Adrenal gland (tissue), 12 donors: ENCODE results near the gene MSMB. TPM values are rescaled to one million over a fixed set of nuclear protein-coding genes. Genes with fewer than 3 reads are reported as not detected.
"Not testable (repeated sequence)": the region's sequence is repeated elsewhere in the genome, so short reads cannot be mapped to it uniquely, and the experiment has no call there.

ENCODE experiments used
- DNase-seq, 7 donors: peaks; one replicate each; pipeline ENCODE4 v3.0.0-alpha.2; 2019 to 2020
- H3K27ac ChIP-seq, 5 donors: fragments of 200-600 bp; sonication (generic) in 4 of 5; 1 replicate in 3 of 5; 2 replicates in 2 of 5; pipeline versions ENCODE4 v1.5.1 to v1.8.0; 2016 to 2020; ENCODE audit warnings: mild to moderate bottlenecking in 1 of 5
- H3K27me3 ChIP-seq: fragments of 200-600 bp; 2 replicates; pipeline ENCODE4 v1.8.0; 2021
- H3K36me3 ChIP-seq, 2 donors: fragments of 200-600 bp; replicated peaks in 1 of 2; 1 replicate in 1 of 2; 2 replicates in 1 of 2; pipeline versions ENCODE4 v1.5.1 to v1.8.0; 2018 to 2022
- H3K4me1 ChIP-seq, 2 donors: fragments of 200-600 bp; replicated peaks in 1 of 2; 1 replicate in 1 of 2; 2 replicates in 1 of 2; pipeline versions ENCODE4 v1.5.1 to v1.8.0; 2018 to 2021
- H3K4me3 ChIP-seq, 4 donors: fragments of 200-600 bp; sonication (generic) in 3 of 4; one replicate each; pipeline ENCODE4 v1.5.1; 2016 to 2018
- H3K9me3 ChIP-seq, 3 donors: fragments of 200-600 bp; sonication (generic) in 1 of 3; replicated peaks in 1 of 3; 1 replicate in 2 of 3; 2 replicates in 1 of 3; pipeline versions ENCODE4 v1.5.1 to v1.8.0; 2016 to 2021
- CTCF ChIP-seq, 6 experiments: fragments of 450-650 bp in 4 of 6; fragments of 200-600 bp in 2 of 6; sonication (generic) in 1 of 6; IDR thresholded peaks; 1 replicate in 5 of 6; 2 replicates in 1 of 6; pipeline versions ENCODE4 v1.5.1 to v1.8.0; 2016 to 2021; ENCODE audit warnings: antibody characterized with exemption in 6 of 6, mild to moderate bottlenecking in 2 of 6, moderate library complexity in 1 of 6
- POLR2A ChIP-seq, 2 donors: fragments of 450-650 bp; IDR thresholded peaks; one replicate each; pipeline ENCODE4 v1.6.1; 2017; ENCODE audit warnings: antibody characterized with exemption in 2 of 2, mild to moderate bottlenecking in 2 of 2, moderate library complexity in 1 of 2
- WGBS, 4 donors: extraction: QIAGEN DNeasy Blood & Tissue Kit in 2 of 4; methylation state at CpG; one replicate each; pipeline versions ENCODE4 v1.1.5 to v1.1.7; 2013 to 2017; 5-methylcytosine and 5-hydroxymethylcytosine counted together
- intact Hi-C, 2 donors: fragments of 100-400 bp; cut with DNase I; formaldehyde crosslinking; loops; one replicate each; pipeline versions ENCODE4 v1.14.1 to v1.15.0; 2022 to 2023
- polyA plus RNA-seq, 3 donors: library from polyadenylated mRNA; stranded (reverse); fragments of 200-250 nt in 2 of 3; fragments of 350-450 nt in 1 of 3; fragmentation: Illumina TruSeq in 1 of 3; extraction: RNeasy Lipid Tissue Mini Kit (QIAGEN cat#74804) in 1 of 3; gene quantifications; one replicate each; pipeline ENCODE4 v1.2.3, GENCODE V29; 2013 to 2014
- total RNA-seq, 9 donors: library from RNA; depleted of rRNA in 4 of 9; stranded (reverse); fragments of >200 nt in 4 of 9; fragments of 120-200 nt in 1 of 9; fragmentation: NEBNext Ultra II Directional in 1 of 9; extraction: Animal tissue kit (Norgen Biotek cat#: 25700) in 1 of 9; gene quantifications; one replicate each; pipeline versions ENCODE4 v1.1.0 to v1.2.4, GENCODE V29; 2013 to 2023
- donor health status: healthy with polysubstance abuse.
- donor health status: Bipolar disorder and iron deficiency.
- donor health status: DM: yes; HTN: yes; CAD: no.
- donor health status: DM: no; HTN: no; CAD: no.
- donor health status: DM: no; HTN: no; CAD: no.
- donor health status: DM: yes; HTN: yes; CAD: no.

Gene MSMB
- total and polyA plus RNA-seq, 12 donors: not detected

GRCh38 chr10:46064269-46064817 lies 18.3 kb upstream of the MSMB start:
- Histone ChIP-seq H3K4me1 (no peaks in the 10 kb centered on the region), H3K27me3 (no peaks in the 10 kb centered on the region), H3K9me3 (no peaks in the 10 kb centered on the region), H3K36me3 (no peaks in the 10 kb centered on the region), H3K27ac (no peak overlapping the region), H3K4me3 (no peak overlapping the region)
- DNase-seq: no peak
- TF ChIP-seq CTCF (IDR thresholded peaks at IDR 0.05) (no peak), POLR2A (IDR thresholded peaks at IDR 0.05) (no peak)
- intact Hi-C loops: no loop called here
- 93 to 100% (median 95%) methylated on average over 1 of the region's 1 CpG; no CpG with 5 or more reads in 1 of the 4 donors for WGBS, 4 donors

GRCh38 chr10:46062723-46063428 lies 16.8 kb upstream of the MSMB start:
- DNase-seq: no peak
- H3K27ac ChIP-seq: no peak overlapping the region
- H3K27me3 ChIP-seq: no peaks in the 10 kb centered on the region
- no peak overlapping the region for H3K4me3 ChIP-seq
- no peaks in the 10 kb centered on the region for H3K9me3 ChIP-seq
- H3K4me1 ChIP-seq: no peaks in the 10 kb centered on the region
- 81 to 90% (median 89%) methylated on average over 14 of the region's 14 CpGs for WGBS, 4 donors
- no peak for TF ChIP-seq CTCF (IDR thresholded peaks at IDR 0.05)
- no peak for TF ChIP-seq POLR2A (IDR thresholded peaks at IDR 0.05)
- no peaks in the 10 kb centered on the region for H3K36me3 ChIP-seq
- intact Hi-C loops: no loop called here

DNA sequence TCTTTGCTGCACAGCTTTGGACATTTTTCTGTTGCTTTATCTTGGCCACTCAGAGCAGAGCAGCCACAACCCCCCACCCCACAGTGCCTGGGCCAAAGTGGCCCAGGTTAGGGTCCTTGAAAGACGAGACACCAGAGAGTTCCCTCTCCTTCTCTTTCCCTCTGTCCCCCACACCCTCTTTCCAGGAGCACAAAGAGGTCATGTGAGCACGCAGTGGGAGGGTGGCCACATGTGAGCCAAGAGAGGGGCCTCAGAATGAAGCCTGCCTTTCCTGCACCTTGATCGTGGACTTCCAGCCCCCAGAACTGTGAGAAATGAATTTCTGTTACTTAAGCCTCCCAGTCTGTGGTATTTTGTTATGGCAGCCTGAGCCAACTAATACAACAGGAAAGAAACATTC lies 14.6 kb upstream of the MSMB start:
- H3K27me3 ChIP-seq: no peaks in the 10 kb centered on the region
- DNase-seq: no peak
- no peak overlapping the region for H3K27ac ChIP-seq
- WGBS, 4 donors: 67 to 84% (median 73%) methylated on average over 3 of the region's 3 CpGs
- H3K36me3 ChIP-seq: no peaks in the 10 kb centered on the region
- no peaks in the 10 kb centered on the region for H3K4me1 ChIP-seq
- no peaks in the 10 kb centered on the region for H3K9me3 ChIP-seq
- intact Hi-C loops: no loop called here
- TF ChIP-seq POLR2A (IDR thresholded peaks at IDR 0.05) (no peak), CTCF (IDR thresholded peaks at IDR 0.05) (no peak)
- H3K4me3 ChIP-seq: no peak overlapping the region

DNA sequence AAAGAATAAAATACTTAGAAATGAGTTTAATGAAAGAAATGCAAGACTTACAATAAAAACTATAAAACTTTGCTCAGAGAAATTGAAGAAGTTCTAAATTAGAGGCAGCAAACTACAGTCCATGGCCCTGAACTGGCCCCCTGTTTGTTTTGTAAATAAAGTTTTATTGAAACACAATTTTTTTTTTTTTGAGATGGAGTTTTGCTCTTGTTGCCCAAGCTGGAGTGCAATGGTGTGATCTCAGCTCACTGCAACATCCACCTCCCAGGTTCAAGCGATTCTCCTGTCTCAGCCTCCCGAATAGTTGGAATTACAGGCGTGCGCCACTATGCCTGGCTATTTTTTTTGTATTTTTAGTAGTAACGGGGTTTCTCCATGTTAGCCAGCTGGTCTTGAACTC lies 11.9 kb upstream of the MSMB start:
- H3K27me3 ChIP-seq, DNase-seq, H3K36me3 ChIP-seq, H3K27ac ChIP-seq, H3K4me3 ChIP-seq, intact Hi-C loops, H3K9me3 ChIP-seq, H3K4me1 ChIP-seq: not testable (repeated sequence)
- 87 to 91% (median 91%) methylated on average over 5 of the region's 5 CpGs for WGBS, 4 donors

- TF ChIP-seq POLR2A (IDR thresholded peaks at IDR 0.05) (no peak), CTCF (IDR thresholded peaks at IDR 0.05) (no peak)
- H3K27ac ChIP-seq: no peak overlapping the region
- intact Hi-C loops: no loop called here
- H3K4me3 ChIP-seq: no peak overlapping the region
- H3K36me3 ChIP-seq: no peaks in the 10 kb centered on the region
- no peak for DNase-seq
- H3K4me1 ChIP-seq: no peaks in the 10 kb centered on the region
- H3K9me3 ChIP-seq: no peaks in the 10 kb centered on the region
- peaks cover 3% of the 10 kb centered on the region for H3K27me3 ChIP-seq
Observed at GRCh38 chr10:46057038-46057437, 11.0 kb upstream of the MSMB start.
